Measurements from ENCODE around the gene ZNRD2.

Gene ZNRD2

DNA sequence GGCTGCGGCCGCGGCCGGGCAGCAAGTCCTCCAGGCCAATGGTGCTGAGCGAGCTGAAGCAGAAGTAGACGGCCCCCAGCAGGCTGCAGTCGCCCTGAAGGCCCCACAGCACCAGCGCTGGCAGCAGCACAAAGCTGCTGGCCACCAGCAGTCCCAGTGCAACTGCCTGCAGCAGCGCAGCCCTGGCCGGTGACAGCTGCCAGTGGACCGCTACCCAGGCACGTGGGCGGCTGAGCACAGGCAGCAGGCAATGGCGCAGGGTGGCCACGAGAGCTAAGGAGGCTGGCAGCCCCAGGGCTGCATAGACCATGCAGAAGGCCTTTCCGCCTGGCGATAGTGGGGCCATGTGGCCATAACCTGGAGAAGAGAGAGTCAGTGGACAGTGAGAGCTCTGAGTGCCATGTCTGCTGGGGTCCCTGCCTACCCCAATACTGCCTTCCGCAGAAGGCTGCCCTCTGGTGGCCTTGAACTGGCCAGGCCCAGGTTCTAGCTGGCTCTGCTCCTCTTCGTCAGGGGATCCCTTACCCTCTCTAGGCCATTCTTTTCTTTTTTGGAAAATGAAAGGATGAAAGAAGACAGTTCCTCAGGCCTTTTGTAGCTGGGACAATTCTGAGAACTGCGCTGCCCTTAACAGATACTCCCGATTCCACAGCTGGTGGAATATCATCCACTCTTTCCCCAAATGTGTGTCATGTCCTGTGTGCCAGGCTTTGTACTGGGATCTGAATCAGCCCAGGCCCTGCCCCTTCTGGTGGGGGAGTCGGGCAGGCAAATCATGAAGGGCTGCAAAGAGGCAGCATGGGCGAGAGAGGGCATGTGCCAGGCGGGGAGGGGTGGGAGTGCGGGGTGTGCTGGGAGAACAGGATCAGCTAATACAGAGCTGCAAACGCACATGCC is 23.5 kb downstream of the ZNRD2 start:
- TF ChIP-seq SIN3A (IDR thresholded peaks at IDR 0.05; ENCODE audit: borderline replicate concordance, insufficient read depth, low read length) (no peak), TAF1 (IDR thresholded peaks at IDR 0.05; ENCODE audit: borderline replicate concordance, insufficient read depth, low read length) (no peak), FOXP2 (optimal IDR thresholded peaks at IDR 0.05; ENCODE audit: borderline replicate concordance, extremely low read depth, extremely low read length, insufficient read depth) (no peak), POLR2AphosphoS5 (IDR thresholded peaks at IDR 0.05; ENCODE audit: low read depth, low read length) (no peak)
- TF ChIP-seq, protein P1, sequence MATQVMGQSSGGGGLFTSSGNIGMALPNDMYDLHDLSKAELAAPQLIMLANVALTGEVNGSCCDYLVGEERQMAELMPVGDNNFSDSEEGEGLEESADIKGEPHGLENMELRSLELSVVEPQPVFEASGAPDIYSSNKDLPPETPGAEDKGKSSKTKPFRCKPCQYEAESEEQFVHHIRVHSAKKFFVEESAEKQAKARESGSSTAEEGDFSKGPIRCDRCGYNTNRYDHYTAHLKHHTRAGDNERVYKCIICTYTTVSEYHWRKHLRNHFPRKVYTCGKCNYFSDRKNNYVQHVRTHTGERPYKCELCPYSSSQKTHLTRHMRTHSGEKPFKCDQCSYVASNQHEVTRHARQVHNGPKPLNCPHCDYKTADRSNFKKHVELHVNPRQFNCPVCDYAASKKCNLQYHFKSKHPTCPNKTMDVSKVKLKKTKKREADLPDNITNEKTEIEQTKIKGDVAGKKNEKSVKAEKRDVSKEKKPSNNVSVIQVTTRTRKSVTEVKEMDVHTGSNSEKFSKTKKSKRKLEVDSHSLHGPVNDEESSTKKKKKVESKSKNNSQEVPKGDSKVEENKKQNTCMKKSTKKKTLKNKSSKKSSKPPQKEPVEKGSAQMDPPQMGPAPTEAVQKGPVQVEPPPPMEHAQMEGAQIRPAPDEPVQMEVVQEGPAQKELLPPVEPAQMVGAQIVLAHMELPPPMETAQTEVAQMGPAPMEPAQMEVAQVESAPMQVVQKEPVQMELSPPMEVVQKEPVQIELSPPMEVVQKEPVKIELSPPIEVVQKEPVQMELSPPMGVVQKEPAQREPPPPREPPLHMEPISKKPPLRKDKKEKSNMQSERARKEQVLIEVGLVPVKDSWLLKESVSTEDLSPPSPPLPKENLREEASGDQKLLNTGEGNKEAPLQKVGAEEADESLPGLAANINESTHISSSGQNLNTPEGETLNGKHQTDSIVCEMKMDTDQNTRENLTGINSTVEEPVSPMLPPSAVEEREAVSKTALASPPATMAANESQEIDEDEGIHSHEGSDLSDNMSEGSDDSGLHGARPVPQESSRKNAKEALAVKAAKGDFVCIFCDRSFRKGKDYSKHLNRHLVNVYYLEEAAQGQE (IDR thresholded peaks at IDR 0.05; ENCODE audit: insufficient read depth in 1 of 2, low read depth in 2 of 2, low read length in 2 of 2): no peak

DNA sequence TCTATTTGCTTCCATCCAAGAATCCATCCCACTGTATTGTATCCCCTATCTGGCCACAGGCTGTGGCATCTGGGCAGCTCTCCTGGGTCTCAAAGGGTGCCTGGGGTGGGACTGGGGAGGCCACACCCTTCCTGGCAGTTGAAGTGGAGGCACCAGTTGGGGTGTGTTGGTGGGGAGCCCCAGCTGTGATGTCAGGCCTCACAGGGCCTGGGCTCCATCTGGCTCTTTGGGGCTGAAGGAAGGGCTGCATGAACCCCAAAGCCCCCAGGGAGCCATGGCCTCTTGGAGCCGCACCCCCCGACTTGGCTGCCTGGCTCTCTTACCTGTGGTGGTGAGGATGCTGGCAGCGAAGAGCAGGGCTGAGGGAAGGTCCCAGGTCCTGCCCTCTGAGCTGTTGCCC is 24.9 kb downstream of the ZNRD2 start:
- no peak for TF ChIP-seq POLR2AphosphoS5 (IDR thresholded peaks at IDR 0.05; ENCODE audit: low read depth, low read length)
- TF ChIP-seq, protein P1 (IDR thresholded peaks at IDR 0.05; ENCODE audit: insufficient read depth in 1 of 2, low read depth in 2 of 2, low read length in 2 of 2): no peak
- no peak for TF ChIP-seq TAF1 (IDR thresholded peaks at IDR 0.05; ENCODE audit: borderline replicate concordance, insufficient read depth, low read length)
- TF ChIP-seq FOXP2 (optimal IDR thresholded peaks at IDR 0.05; ENCODE audit: borderline replicate concordance, extremely low read depth, extremely low read length, insufficient read depth): no peak
- TF ChIP-seq SIN3A (IDR thresholded peaks at IDR 0.05; ENCODE audit: borderline replicate concordance, insufficient read depth, low read length): no peak

DNA sequence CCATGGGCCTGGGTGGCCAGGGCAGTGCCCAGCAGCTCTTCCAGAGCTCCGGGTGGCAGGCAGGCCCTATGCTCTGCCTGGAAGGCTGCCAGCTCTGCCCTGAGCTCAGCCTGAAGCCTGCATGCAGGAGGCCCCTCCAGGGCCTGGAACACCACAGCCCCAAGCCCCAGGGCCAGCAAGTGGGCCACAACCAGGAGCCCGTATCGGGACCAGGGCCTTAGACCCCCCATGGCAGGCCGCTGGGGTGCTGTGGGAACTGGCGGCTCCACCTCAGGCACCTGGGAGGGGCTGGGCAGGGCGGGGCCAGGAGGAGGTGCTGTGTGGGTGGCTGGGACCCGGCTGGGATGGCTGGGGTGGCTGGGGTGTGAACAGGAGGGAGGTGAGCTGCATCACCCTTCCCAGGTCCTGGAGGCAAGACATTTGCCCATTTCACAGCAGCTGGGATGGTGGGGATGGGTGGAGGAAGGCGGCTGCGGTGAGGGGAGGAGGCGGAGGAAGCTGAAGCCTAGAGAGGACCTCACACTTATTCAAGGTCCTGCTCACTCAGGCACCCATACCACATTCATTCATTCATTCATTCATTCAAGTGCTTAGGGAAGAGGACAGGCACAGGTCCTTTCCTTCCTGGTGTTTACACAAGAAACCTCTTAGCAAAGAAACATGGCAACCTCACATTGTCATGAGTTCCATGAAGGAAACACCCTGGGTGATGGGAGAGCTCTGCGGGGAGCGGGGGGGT is 25.4 kb downstream of the ZNRD2 start, which contains the start of gene KCNK7:
TSS of gene KCNK7 (minus strand) at position 258 of the 739 bp plus-strand sequence. CDS start at position 230, 28 bp downstream.
- TF ChIP-seq TAF1 (IDR thresholded peaks at IDR 0.05; ENCODE audit: borderline replicate concordance, insufficient read depth, low read length): no peak
- TF ChIP-seq SIN3A (IDR thresholded peaks at IDR 0.05; ENCODE audit: borderline replicate concordance, insufficient read depth, low read length): no peak
- no peak for TF ChIP-seq FOXP2 (optimal IDR thresholded peaks at IDR 0.05; ENCODE audit: borderline replicate concordance, extremely low read depth, extremely low read length, insufficient read depth)
- TF ChIP-seq POLR2AphosphoS5 (IDR thresholded peaks at IDR 0.05; ENCODE audit: low read depth, low read length): no peak
- TF ChIP-seq, protein P1 (IDR thresholded peaks at IDR 0.05; ENCODE audit: insufficient read depth in 1 of 2, low read depth in 2 of 2, low read length in 2 of 2): no peak

DNA sequence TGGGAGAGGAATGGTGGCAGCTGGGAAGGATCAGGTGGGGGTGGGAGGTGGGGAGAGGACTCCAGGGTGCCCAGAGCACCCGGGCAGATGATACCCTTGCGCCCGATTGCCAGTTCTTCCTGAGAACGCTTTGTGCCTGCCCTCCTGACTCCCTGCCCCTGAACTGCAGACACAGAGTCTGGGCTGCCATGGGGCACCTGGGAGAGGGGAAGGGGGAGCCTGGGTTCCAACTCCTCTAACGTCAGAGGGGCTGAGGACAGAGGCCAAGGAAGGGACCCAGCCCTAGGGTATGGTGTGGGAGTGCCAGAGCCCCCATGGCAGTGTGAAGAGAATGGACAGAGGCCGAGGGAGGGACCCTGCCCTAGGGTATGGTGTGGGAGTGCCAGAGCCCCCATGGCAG is 26.2 kb downstream of the ZNRD2 start:
- TF ChIP-seq FOXP2 (optimal IDR thresholded peaks at IDR 0.05; ENCODE audit: borderline replicate concordance, extremely low read depth, extremely low read length, insufficient read depth) (no peak), TAF1 (IDR thresholded peaks at IDR 0.05; ENCODE audit: borderline replicate concordance, insufficient read depth, low read length) (no peak), POLR2AphosphoS5 (IDR thresholded peaks at IDR 0.05; ENCODE audit: low read depth, low read length) (no peak; the same call in 1 of the 2 replicates), SIN3A (IDR thresholded peaks at IDR 0.05; ENCODE audit: borderline replicate concordance, insufficient read depth, low read length) (no peak)
- TF ChIP-seq, protein P1 (IDR thresholded peaks at IDR 0.05; ENCODE audit: insufficient read depth in 1 of 2, low read depth in 2 of 2, low read length in 2 of 2): no peak
